IMR-90 (cell line): Measurements from ENCODE around the gene LIN28A. TPM values are rescaled to one million over a fixed set of nuclear protein-coding genes. Genes with fewer than 3 reads are reported as not detected.
A peak's percentile ranks its signal among the peaks of the same experiment; 100 is the strongest.

Source experiments
- ATAC-seq: fragments of 200-7000 bp; cut with Tn5 transposase; 2 replicates; pipeline ENCODE4 v1.9.1; 2020; ENCODE audit warnings: low read depth, mild to moderate bottlenecking, moderate library complexity
- BruUV-seq: library from RNA; stranded (reverse); fragments of 400-500 nt; replicated peaks from 2 replicates; lab custom pipeline; 2021; lab: Mats Ljungman, UMichigan
- CTCF ChIA-PET: fragments of 300-600 bp; formaldehyde crosslinking; extraction: SDS; loops from one replicate; lab custom pipeline; 2021; ENCODE audit warnings: antibody characterized with exemption; lab: Yijun Ruan, JAX
- POLR2A ChIA-PET: fragments of 300-600 bp; sonication (Branson Sonifier 250); formaldehyde crosslinking; loops from one replicate; lab custom pipeline; 2022; ENCODE audit warnings: antibody characterized with exemption; ENCODE audit not compliant: unreplicated experiment; lab: Charles Lee
- DNase-seq: peaks from one replicate; pipeline ENCODE4 v3.0.0; 2013
- H2AFZ ChIP-seq: replicated peaks from 2 replicates; pipeline ENCODE3; 2013; ENCODE audit warnings: low read length, mild to moderate bottlenecking; ENCODE audit not compliant: poor library complexity
- H2AK5ac ChIP-seq: 2 replicates; pipeline ENCODE4 v1.6.1; 2013; ENCODE audit warnings: low read depth, low read length, inconsistent platforms
- H2AK9ac ChIP-seq: replicated peaks from 2 replicates; pipeline ENCODE3; 2013; ENCODE audit warnings: mild to moderate bottlenecking, low read depth, low read length, moderate library complexity; ENCODE audit not compliant: poor library complexity
- H2BK120ac ChIP-seq: 2 replicates; pipeline ENCODE4 v1.6.1; 2013; ENCODE audit warnings: low read depth, low read length, inconsistent platforms
- H2BK15ac ChIP-seq: 3 replicates; pipeline ENCODE4 v1.6.1; 2013; ENCODE audit warnings: low read depth, low read length, inconsistent platforms
- H2BK20ac ChIP-seq: 2 replicates; pipeline ENCODE4 v1.6.1; 2013; ENCODE audit warnings: low read depth, mild to moderate bottlenecking, inconsistent platforms, low read length, moderate library complexity
- H2BK5ac ChIP-seq: 2 replicates; pipeline ENCODE4 v1.6.1; 2013; ENCODE audit warnings: mild to moderate bottlenecking, low read depth, low read length, inconsistent platforms; ENCODE audit not compliant: poor library complexity, severe bottlenecking
- H3K14ac ChIP-seq: replicated peaks from 2 replicates; pipeline ENCODE4 v1.6.1; 2013; ENCODE audit warnings: low read depth, low read length, inconsistent platforms
- H3K18ac ChIP-seq: 2 replicates; pipeline ENCODE4 v1.6.1; 2013; ENCODE audit warnings: low read depth, low read length, control low read depth
- H3K23ac ChIP-seq: 2 replicates; pipeline ENCODE4 v1.6.1; 2013; ENCODE audit warnings: low read depth, low read length, inconsistent platforms
- H3K27ac ChIP-seq: 2 replicates; pipeline ENCODE4 v1.5.1; 2013; ENCODE audit warnings: mild to moderate bottlenecking, control low read depth, low read length; ENCODE audit not compliant: insufficient read depth
- H3K27me3 ChIP-seq: 2 replicates; pipeline ENCODE4 v1.6.1; 2013; ENCODE audit warnings: low read length; ENCODE audit not compliant: control insufficient read depth, insufficient read depth
- H3K36me3 ChIP-seq: 2 replicates; pipeline ENCODE4 v1.6.1; 2013; ENCODE audit warnings: low read length, mixed read lengths; ENCODE audit not compliant: control insufficient read depth, insufficient read depth
- H3K4ac ChIP-seq: 2 replicates; pipeline ENCODE4 v1.6.1; 2013; ENCODE audit warnings: low read depth, low read length, inconsistent platforms
- H3K4me1 ChIP-seq: 2 replicates; pipeline ENCODE4 v1.6.1; 2013; ENCODE audit warnings: low read length, mixed read lengths; ENCODE audit not compliant: control insufficient read depth, insufficient read depth
- H3K4me2 ChIP-seq: 2 replicates; pipeline ENCODE4 v1.6.1; 2013; ENCODE audit warnings: low read depth, mild to moderate bottlenecking, control low read depth, low read length, moderate library complexity
- H3K4me3 ChIP-seq: 2 replicates; pipeline ENCODE4 v1.5.1; 2013; ENCODE audit warnings: low read depth, mild to moderate bottlenecking, control low read depth, low read length, moderate library complexity; ENCODE audit not compliant: insufficient read depth
- H3K56ac ChIP-seq: 2 replicates; pipeline ENCODE4 v1.6.1; 2013; ENCODE audit warnings: low read length, inconsistent platforms; ENCODE audit not compliant: insufficient read depth; ENCODE audit errors: extremely low read depth
- H3K79me1 ChIP-seq, 2 experiments: 2 replicates each; pipeline ENCODE4 v1.6.1; 2013; ENCODE audit warnings: low read length in 2 of 2, inconsistent platforms in 1 of 2, low read depth in 1 of 2
- H3K9ac ChIP-seq: 2 replicates; pipeline ENCODE4 v1.6.1; 2013; ENCODE audit warnings: low read depth, low read length, control low read depth
- H3K9me1 ChIP-seq: 2 replicates; pipeline ENCODE4 v1.6.1; 2013; ENCODE audit warnings: low read length, inconsistent platforms; ENCODE audit not compliant: insufficient read depth
- H3K9me3 ChIP-seq: 2 replicates; pipeline ENCODE4 v1.6.1; 2013; ENCODE audit warnings: low read length; ENCODE audit not compliant: control insufficient read depth, insufficient read depth
- H4K20me1 ChIP-seq: 2 replicates; pipeline ENCODE4 v1.6.1; 2013; ENCODE audit warnings: low read length, inconsistent platforms; ENCODE audit not compliant: insufficient read depth
- H4K5ac ChIP-seq: 2 replicates; pipeline ENCODE4 v1.6.1; 2013; ENCODE audit warnings: mild to moderate bottlenecking, low read depth, low read length, control low read depth
- H4K8ac ChIP-seq, 2 experiments: 2 replicates each; pipeline ENCODE4 v1.6.1; 2013; ENCODE audit warnings: low read depth in 2 of 2, low read length in 2 of 2, control low read depth in 1 of 2, inconsistent platforms in 1 of 2
- H4K91ac ChIP-seq: 2 replicates; pipeline ENCODE4 v1.6.1; 2013; ENCODE audit warnings: low read depth, low read length, inconsistent platforms; ENCODE audit not compliant: insufficient read depth
- BHLHE40 ChIP-seq: fragments of 150-350 bp; IDR thresholded peaks from 2 replicates; pipeline ENCODE4 v1.6.1; 2016; ENCODE audit warnings: mild to moderate bottlenecking, low read depth, low read length
- CHD1 ChIP-seq: IDR thresholded peaks from 2 replicates; pipeline ENCODE4 v1.6.1; 2012; ENCODE audit warnings: low read depth, low read length, improper control_type of control experiment
- FOS ChIP-seq: fragments of 150-350 bp; IDR thresholded peaks from 2 replicates; pipeline ENCODE4 v1.6.1; 2016; ENCODE audit warnings: low read depth, low read length
- MAZ ChIP-seq: IDR thresholded peaks from 2 replicates; pipeline ENCODE4 v1.6.1; 2012; ENCODE audit warnings: low read depth, mild to moderate bottlenecking, low read length, improper control_type of control experiment, moderate library complexity, borderline replicate concordance
- MXI1 ChIP-seq: IDR thresholded peaks from 2 replicates; pipeline ENCODE4 v1.6.1; 2012; ENCODE audit warnings: low read depth, mild to moderate bottlenecking, low read length, moderate library complexity, borderline replicate concordance
- RCOR1 ChIP-seq: IDR thresholded peaks from 2 replicates; pipeline ENCODE4 v1.6.1; 2012; ENCODE audit warnings: mild to moderate bottlenecking, low read length, improper control_type of control experiment; ENCODE audit not compliant: insufficient replicate concordance
- whole genome bisulfite sequencing, 2 experiments: methylation state at CpG; one replicate each; pipeline versions ENCODE4 v1.1.5 to v1.1.7; 2013; ENCODE audit warnings: missing lambda C conversion rate in 2 of 2; ENCODE audit not compliant: insufficient read length in 1 of 2; ENCODE audit errors: extremely low coverage in 2 of 2; 5-methylcytosine and 5-hydroxymethylcytosine counted together
- dilution Hi-C: fragments of 300-500 bp; cut with HindIII; formaldehyde crosslinking; loops from one replicate; pipeline ENCODE4 v1.14.3; 2018; ENCODE audit warnings: low sequenced_read_pairs; ENCODE audit not compliant: unreplicated experiment
- in situ Hi-C: fragments of 300-500 bp; cut with MboI; formaldehyde crosslinking; loops from 3 replicates; pipeline ENCODE4 v1.14.3; 2019; ENCODE audit warnings: low sequenced_read_pairs, inconsistent platforms, mixed read lengths
- intact Hi-C: fragments of 100-400 bp; cut with micrococcal nuclease; formaldehyde crosslinking; loops from 2 replicates; pipeline ENCODE4 v1.10.0; 2022
- polyA plus RNA-seq, 3 experiments: library from polyadenylated mRNA; depleted of rRNA; stranded (reverse); fragments of >200 nt; gene quantifications; 2 replicates each; pipeline ENCODE4 v1.2.3, GENCODE V29; 2012; ENCODE audit warnings: low replicate concordance in 1 of 3
- total RNA-seq: library from RNA; depleted of rRNA; stranded (reverse); fragments of >200 nt; gene quantifications from 2 replicates; pipeline ENCODE4 v1.2.3, GENCODE V29; 2012

Gene LIN28A
- total and polyA plus RNA-seq, 2 of the 4 experiments (the other 2 are of a cell fraction), result not detected

DNA sequence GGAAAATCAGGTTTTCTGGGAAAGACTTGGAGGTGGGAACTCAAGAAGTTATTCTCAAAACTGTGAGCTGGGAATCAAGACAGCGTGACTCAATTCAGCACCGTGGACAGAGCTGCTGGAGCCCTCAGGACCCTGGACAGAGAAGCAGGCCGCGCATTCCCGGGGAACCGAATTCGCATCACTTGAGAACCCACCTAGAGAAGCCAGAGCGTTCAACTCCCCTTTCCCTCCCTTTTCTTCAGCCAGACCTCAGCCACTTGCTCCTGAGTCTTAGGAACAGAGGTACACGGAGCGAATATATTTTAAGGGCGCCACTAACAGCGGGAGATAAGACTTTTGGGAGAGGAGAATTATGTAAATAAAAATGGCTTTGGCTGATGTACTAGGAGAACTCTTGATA lies 2.0 kb upstream of the LIN28A start:
- H2BK120ac ChIP-seq, result no peak overlapping the region
- peak; percentile 91 for ATAC-seq

More for the DNA sequence above, 2.0 kb upstream of the LIN28A start:
- ChIA-PET CTCF (interaction anchor here (1.4 kb wide), 1 partner anchor 8 kb away, joined by 4 read pairs; no protein-coding TSS in a partner anchor), POLR2A (no interaction called here)
- Histone ChIP-seq H3K9me1 (0 out of 2 replicates have a peak, but pooled peaks cover 2% of the 10 kb centered on the region), H3K9me3 (0 out of 2 replicates have a peak, but pooled peaks cover 2% of the 10 kb centered on the region), H2BK15ac (no peak overlapping the region), H4K91ac (no peak overlapping the region), H3K36me3 (no peaks in the 10 kb centered on the region), H3K14ac (no peak overlapping the region), H2BK20ac (no peak overlapping the region), H2BK5ac (no peak overlapping the region), H3K4me1 (no peaks in the 10 kb centered on the region; the same call in 1 of the 2 replicates), H4K5ac (no peak overlapping the region), H3K18ac (no peak overlapping the region), H3K23ac (no peak overlapping the region), H3K56ac (no peak overlapping the region), H2AK9ac (peak overlapping the region; percentile 17), H3K27me3 (peaks cover 45% of the 10 kb centered on the region), H3K9ac (no peak overlapping the region), H3K4me2 (no peak overlapping the region), H2AK5ac (no peak overlapping the region), H4K20me1 (no peaks in the 10 kb centered on the region; the same call in 1 of the 2 replicates), H3K27ac (no peak overlapping the region), H4K8ac (no peak overlapping the region), H3K79me1 (no peaks in the 10 kb centered on the region), H2AFZ (no peak overlapping the region), H3K4ac (no peak overlapping the region), H3K4me3 (no peak overlapping the region)
- in situ Hi-C loops (no loop called here), dilution Hi-C loops (no loop called here), intact Hi-C loops (no loop called here)
- WGBS, 2 experiments, result 0% methylated on average over 1 of the region's 12 CpGs; no CpG with 5 or more reads in 1 of the 2 experiments
- TF ChIP-seq RCOR1 (peak; percentile 100), MAZ (no peak), MXI1 (peak; percentile 100), BHLHE40 (0 out of 2 replicates have a peak, but pooled peaks have one; percentile 10), CHD1 (no peak), FOS (no peak)
- DNase-seq, result peak; percentile 71
- BruUV-seq, result no TSS peak
